Spleen (tissue), 11 donors: ENCODE results near the gene RPS6KL1. TPM values are rescaled to one million over a fixed set of nuclear protein-coding genes. Genes with fewer than 3 reads are reported as not detected.
A peak's percentile ranks its signal among the peaks of the same experiment; 100 is the strongest.

Experiments
- DNase-seq: peaks from one replicate; pipeline ENCODE4 v3.0.0-alpha.2; 2020
- H3K27ac ChIP-seq, 8 donors: fragments of 200-600 bp; sonication (generic) in 7 of 8; 1 replicate in 4 of 8; 2 replicates in 4 of 8; pipeline versions ENCODE4 v1.5.0 to v1.8.0; 2016 to 2021; ENCODE audit warnings: inconsistent platforms in 4 of 8, mild to moderate bottlenecking in 4 of 8, moderate library complexity in 1 of 8
- H3K27me3 ChIP-seq, 7 donors: fragments of 200-600 bp; sonication (generic) in 6 of 7; replicated peaks in 1 of 7; 1 replicate in 4 of 7; 2 replicates in 3 of 7; pipeline versions ENCODE4 v1.5.0 to v1.8.0; 2016 to 2021; ENCODE audit warnings: inconsistent platforms in 3 of 7, mild to moderate bottlenecking in 1 of 7
- H3K36me3 ChIP-seq, 6 donors: fragments of 200-600 bp; sonication (generic) in 5 of 6; 1 replicate in 4 of 6; 2 replicates in 2 of 6; pipeline versions ENCODE4 v1.5.0 to v1.8.0; 2016 to 2021; ENCODE audit warnings: inconsistent platforms in 2 of 6
- H3K4me1 ChIP-seq, 6 donors: fragments of 200-600 bp; sonication (generic) in 5 of 6; 1 replicate in 3 of 6; 2 replicates in 3 of 6; pipeline versions ENCODE4 v1.5.0 to v1.8.0; 2016 to 2021; ENCODE audit warnings: inconsistent platforms in 3 of 6
- H3K4me3 ChIP-seq, 8 donors: fragments of 200-600 bp; sonication (generic) in 7 of 8; 1 replicate in 4 of 8; 2 replicates in 4 of 8; pipeline versions ENCODE4 v1.5.0 to v1.8.0; 2016 to 2021; ENCODE audit warnings: inconsistent platforms in 4 of 8, mild to moderate bottlenecking in 4 of 8, moderate library complexity in 2 of 8
- H3K9me3 ChIP-seq, 8 donors: fragments of 200-600 bp; sonication (generic) in 7 of 8; 1 replicate in 4 of 8; 2 replicates in 4 of 8; pipeline versions ENCODE4 v1.5.0 to v1.8.0; 2016 to 2021; ENCODE audit warnings: inconsistent platforms in 4 of 8
- CTCF ChIP-seq, 11 experiments: fragments of 200-600 bp in 7 of 11; fragments of 450-650 bp in 4 of 11; sonication (generic) in 4 of 11; IDR thresholded peaks in 8 of 11; conservative IDR thresholded peaks in 3 of 11; 1 replicate in 7 of 11; 2 replicates in 4 of 11; pipeline versions ENCODE4 v1.4.0 to v1.8.0; 2016 to 2021; ENCODE audit warnings: antibody characterized with exemption in 11 of 11, inconsistent platforms in 4 of 11, mild to moderate bottlenecking in 1 of 11
- POLR2A ChIP-seq, 3 donors: fragments of 450-650 bp; IDR thresholded peaks; one replicate each; pipeline ENCODE4 v1.5.1; 2017; ENCODE audit warnings: antibody characterized with exemption in 3 of 3, mild to moderate bottlenecking in 1 of 3
- POLR2AphosphoS5 ChIP-seq, 3 donors: sonication (generic); formaldehyde crosslinking; IDR thresholded peaks; one replicate each; pipeline ENCODE4 v1.5.1; 2017; ENCODE audit warnings: antibody characterized with exemption in 3 of 3
- WGBS, 5 donors: extraction: QIAGEN DNeasy Blood & Tissue Kit in 3 of 5; methylation state at CpG; one replicate each; pipeline versions ENCODE4 v1.1.5 to v1.1.7; 2013 to 2018; 5-methylcytosine and 5-hydroxymethylcytosine counted together
- intact Hi-C: fragments of 100-400 bp; cut with DNase I; formaldehyde crosslinking; loops from one replicate; pipeline ENCODE4 v1.15.0; 2023; ENCODE audit warnings: low total_unique reads
- polyA plus RNA-seq, 3 donors: library from polyadenylated mRNA; stranded (reverse); fragments of 200-250 nt; gene quantifications; one replicate each; pipeline ENCODE4 v1.2.1, GENCODE V29; 2013
- total RNA-seq, 7 donors: library from RNA; depleted of rRNA in 3 of 7; stranded (reverse); fragments of >200 nt in 3 of 7; fragmentation: NEBNext Ultra II Directional in 4 of 7; extraction: Animal tissue kit (Norgen Biotek cat#: 25700) in 4 of 7; gene quantifications; one replicate each; pipeline versions ENCODE4 v1.1.0 to v1.2.1, GENCODE V29; 2016 to 2021
- donor health status: healthy with polysubstance abuse.
- donor health status: DM: no; HTN: no; CAD: no; lungs with moderate emphysema.
- donor health status: DM: no; HTN: no; CAD: no.
- donor health status: Bipolar disorder and iron deficiency.
- donor health status: healthy.
- donor health status: DM: no; HTN: no; CAD: no.
- donor health status: DM: yes; HTN: yes; CAD: no.

Gene RPS6KL1
- total and polyA plus RNA-seq, 10 donors: 1.7 to 15.7 (median 4.7) TPM

- peak; percentile 75 to 97 (median 91) for TF ChIP-seq CTCF (IDR thresholded peaks at IDR 0.05 in 8 of 11, conservative IDR thresholded peaks at IDR 0.05 in 3 of 11)
- peak in 2 of 3 donors; percentile 25 to 31 for TF ChIP-seq POLR2AphosphoS5 (IDR thresholded peaks at IDR 0.05)
- TF ChIP-seq POLR2A (IDR thresholded peaks at IDR 0.05): no peak
- Histone ChIP-seq H3K27ac (peak overlapping the region in 1 of 8 donors; percentile 4), H3K4me3 (peak overlapping the region in 1 of 8 donors; percentile 26), H3K36me3 (no peaks in the 10 kb centered on the region), H3K4me1 (peaks cover 16 to 43% (median 34%) of the 10 kb centered on the region in 6 donors), H3K27me3 (peaks cover 0 to 13% (median 0%) of the 10 kb centered on the region in 7 donors), H3K9me3 (no peaks in the 10 kb centered on the region)
- DNase-seq: peak; percentile 91
- intact Hi-C loops: loop anchor here (10.0 kb wide), 1 partner anchor 139 kb away; no protein-coding TSS in a partner anchor
- 36 to 46% (median 39%) methylated on average over 17 of the region's 17 CpGs for WGBS, 5 donors
Measured at GRCh38 chr14:74945852-74946658, 23.0 kb upstream of the RPS6KL1 start.

GRCh38 chr14:74945261-74945851, 22.3 kb upstream of the RPS6KL1 start:
- H3K27me3 ChIP-seq: peaks cover 0 to 9% (median 0%) of the 10 kb centered on the region in 7 donors
- no peaks in the 10 kb centered on the region for H3K36me3 ChIP-seq
- intact Hi-C loops: loop anchor here (10.0 kb wide), 1 partner anchor 139 kb away; no protein-coding TSS in a partner anchor
- no peak overlapping the region for H3K27ac ChIP-seq
- peaks cover 22 to 50% (median 41%) of the 10 kb centered on the region in 6 donors for H3K4me1 ChIP-seq
- DNase-seq: no peak
- TF ChIP-seq CTCF (IDR thresholded peaks at IDR 0.05 in 8 of 11, conservative IDR thresholded peaks at IDR 0.05 in 3 of 11) (peak in 4 of 11 experiments; percentile 9 to 50 (median 41)), POLR2A (IDR thresholded peaks at IDR 0.05) (no peak)
- WGBS, 5 donors: 70 to 85% (median 75%) methylated on average over 17 of the region's 17 CpGs
- H3K9me3 ChIP-seq: no peaks in the 10 kb centered on the region
- H3K4me3 ChIP-seq: no peak overlapping the region

GRCh38 chr14:74942608-74943007, 19.5 kb upstream of the RPS6KL1 start:
- WGBS, 5 donors: 51 to 83% (median 79%) methylated on average over 11 of the region's 11 CpGs
- Histone ChIP-seq H3K4me3 (peak overlapping the region in 1 of 8 donors; percentile 38), H3K9me3 (no peaks in the 10 kb centered on the region), H3K4me1 (peaks cover 26 to 70% (median 55%) of the 10 kb centered on the region in 6 donors), H3K27ac (peak overlapping the region; percentile 65 to 85 (median 80)), H3K27me3 (no peaks in the 10 kb centered on the region), H3K36me3 (no peaks in the 10 kb centered on the region)
- peak; percentile 79 for DNase-seq
- no peak for TF ChIP-seq POLR2AphosphoS5 (IDR thresholded peaks at IDR 0.05)
- TF ChIP-seq POLR2A (IDR thresholded peaks at IDR 0.05): no peak
- no peak for TF ChIP-seq CTCF (IDR thresholded peaks at IDR 0.05 in 8 of 11, conservative IDR thresholded peaks at IDR 0.05 in 3 of 11)
- intact Hi-C loops: loop anchor here (10.0 kb wide), 1 partner anchor 142 kb away; no protein-coding TSS in a partner anchor

DNA sequence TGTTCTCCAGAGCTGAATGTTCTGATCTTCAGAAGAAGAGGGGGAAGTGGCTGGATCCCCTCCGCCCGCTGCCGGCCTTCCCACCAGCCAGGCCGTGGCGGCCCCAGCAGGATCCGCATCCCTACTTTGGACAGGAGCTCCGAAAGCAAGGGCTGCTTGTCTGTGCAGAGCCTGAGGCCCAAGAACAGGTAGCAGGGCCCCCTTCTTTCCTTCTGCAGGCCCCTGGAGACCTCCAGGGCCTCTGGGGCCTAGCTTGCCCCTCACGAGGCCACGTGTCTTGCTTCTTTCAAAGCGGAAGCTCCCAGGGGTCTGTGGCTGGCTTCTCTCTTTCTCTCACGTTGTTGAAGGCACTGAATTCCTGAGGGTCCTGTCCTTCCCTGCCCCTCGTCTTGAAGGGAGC, 19.1 kb upstream of the RPS6KL1 start:
- intact Hi-C loops: loop anchor here (10.0 kb wide), 1 partner anchor 143 kb away; no protein-coding TSS in a partner anchor
- H3K27me3 ChIP-seq: no peaks in the 10 kb centered on the region
- DNase-seq: no peak
- 48 to 70% (median 63%) methylated on average over 12 of the region's 12 CpGs for WGBS, 5 donors
- no peaks in the 10 kb centered on the region for H3K9me3 ChIP-seq
- no peak for TF ChIP-seq POLR2A (IDR thresholded peaks at IDR 0.05)
- TF ChIP-seq CTCF (IDR thresholded peaks at IDR 0.05 in 8 of 11, conservative IDR thresholded peaks at IDR 0.05 in 3 of 11): no peak
- TF ChIP-seq POLR2AphosphoS5 (IDR thresholded peaks at IDR 0.05): no peak
- peak overlapping the region in 2 of 8 donors; percentile 10 to 38 for H3K4me3 ChIP-seq
- peak overlapping the region; percentile 65 to 85 (median 80) for H3K27ac ChIP-seq
- no peaks in the 10 kb centered on the region for H3K36me3 ChIP-seq
- H3K4me1 ChIP-seq: peaks cover 26 to 70% (median 53%) of the 10 kb centered on the region in 6 donors
